Epithelial cell of proximal tubule (primary cell): Measurements from ENCODE around the gene SHISA7. TPM values are rescaled to one million over a fixed set of nuclear protein-coding genes. Genes with fewer than 3 reads are reported as not detected.
"Not testable (repeated sequence)": the region's sequence is repeated elsewhere in the genome, so short reads cannot be mapped to it uniquely, and the experiment has no call there.

Source experiments
- DNase-seq: peaks from one replicate; pipeline ENCODE4 v3.0.0-alpha.2; 2011; ENCODE audit warnings: low read depth
- H3K4me3 ChIP-seq: 2 replicates; pipeline ENCODE4 v1.5.1; 2011; ENCODE audit warnings: low read depth, mild to moderate bottlenecking, low read length
- CTCF ChIP-seq: conservative IDR thresholded peaks from 2 replicates; pipeline ENCODE4 v1.5.1; 2012; ENCODE audit warnings: low read depth, mild to moderate bottlenecking, low read length
- total RNA-seq: library from RNA; depleted of rRNA; stranded (reverse); fragments of >200 nt; gene quantifications from 2 replicates; pipeline ENCODE4 v1.2.3, GENCODE V29; 2015

SHISA7 gene
- total RNA-seq, 1 donor from 2014 or later: 0.17 TPM

DNA sequence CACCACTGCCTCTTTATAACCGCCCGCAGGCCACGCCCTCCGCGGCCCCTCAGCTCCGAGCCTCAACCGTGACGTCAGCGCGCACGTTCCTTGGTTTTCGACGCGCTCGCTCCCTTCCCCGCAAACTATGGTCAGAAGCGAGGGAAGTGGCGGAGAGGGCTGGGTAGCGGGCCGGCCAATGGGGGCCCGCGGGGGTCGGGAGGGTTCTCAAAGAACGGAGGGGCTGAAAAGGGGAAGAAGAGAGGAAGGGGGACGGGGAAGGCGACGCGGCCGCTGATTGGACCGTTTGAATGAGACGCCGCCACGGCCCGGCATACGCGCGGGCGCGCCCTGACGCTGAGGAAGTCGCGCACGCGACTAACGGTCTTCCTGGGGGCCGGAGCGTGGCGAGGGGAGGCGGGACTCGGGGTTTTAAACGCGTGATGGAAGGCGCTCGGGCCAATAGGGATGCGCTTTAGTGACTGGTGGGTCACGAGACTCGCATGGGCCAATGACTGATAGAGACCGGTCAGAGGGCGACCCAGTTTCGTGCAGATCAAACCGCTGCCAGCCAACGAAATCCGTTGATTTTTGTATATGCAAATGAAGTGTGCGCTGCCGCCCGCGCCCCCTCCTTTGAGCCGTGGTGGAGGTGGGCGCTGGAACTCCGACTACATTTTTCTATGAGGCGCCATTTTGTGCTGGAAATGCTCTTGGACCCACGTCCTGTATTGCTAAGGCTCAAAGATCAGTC lies 35.1 kb downstream of the SHISA7 start:
- no peak for TF ChIP-seq CTCF
- DNase-seq: peak; percentile 87
- H3K4me3 ChIP-seq: peak overlapping the region; percentile 86

GRCh38 chr19:55407550-55407799 lies 35.6 kb downstream of the SHISA7 start, which contains the start of gene UBE2S:
TSS of gene UBE2S (minus strand) at chr19:55407788. CDS start at chr19:55407589, 199 bp downstream.
- not testable (repeated sequence) for DNase-seq

DNA sequence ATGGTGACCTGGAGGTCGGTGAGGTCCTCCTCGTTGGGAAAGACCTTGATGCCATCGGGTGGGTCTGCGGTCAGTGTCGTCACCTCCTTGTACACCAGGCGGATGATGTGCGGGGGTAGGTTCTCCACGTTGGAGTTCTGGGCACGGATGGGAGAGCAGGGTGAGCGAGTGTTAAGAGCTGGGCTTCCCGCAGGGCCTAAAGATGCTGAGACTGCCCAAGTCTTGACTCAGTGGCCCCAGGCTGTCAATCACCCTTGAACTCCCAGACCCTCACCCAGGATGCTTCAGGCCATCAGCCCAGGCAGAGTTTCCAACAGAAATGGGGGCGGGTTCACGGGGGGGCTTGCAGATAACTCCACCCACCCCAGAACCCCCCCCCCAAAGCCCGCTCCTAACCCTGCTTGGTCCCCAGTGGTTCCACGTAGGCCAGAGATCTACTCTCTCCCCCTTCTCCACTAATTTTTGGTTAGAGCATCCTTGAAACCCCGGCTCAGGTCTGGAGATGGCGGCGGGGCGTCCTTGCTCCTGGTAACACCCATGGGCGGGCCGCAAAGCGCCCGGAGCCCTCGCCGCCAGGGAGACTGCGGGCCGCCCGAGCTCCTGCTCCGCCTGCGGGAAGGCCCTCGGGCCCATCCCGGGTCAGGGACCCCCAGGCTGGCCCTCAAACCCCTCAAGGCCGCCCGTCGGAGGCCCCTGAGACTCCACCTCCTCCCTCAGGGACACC lies 36.1 kb downstream of the SHISA7 start:
- TF ChIP-seq CTCF: no peak
- H3K4me3 ChIP-seq: peak overlapping the region; percentile 86
- no peak for DNase-seq

More at GRCh38 chr19:55407550-55407799, 35.6 kb downstream of the SHISA7 start, which contains the start of gene UBE2S:
- H3K4me3 ChIP-seq: peak within 1 kb of the TSS; percentile 86

DNA sequence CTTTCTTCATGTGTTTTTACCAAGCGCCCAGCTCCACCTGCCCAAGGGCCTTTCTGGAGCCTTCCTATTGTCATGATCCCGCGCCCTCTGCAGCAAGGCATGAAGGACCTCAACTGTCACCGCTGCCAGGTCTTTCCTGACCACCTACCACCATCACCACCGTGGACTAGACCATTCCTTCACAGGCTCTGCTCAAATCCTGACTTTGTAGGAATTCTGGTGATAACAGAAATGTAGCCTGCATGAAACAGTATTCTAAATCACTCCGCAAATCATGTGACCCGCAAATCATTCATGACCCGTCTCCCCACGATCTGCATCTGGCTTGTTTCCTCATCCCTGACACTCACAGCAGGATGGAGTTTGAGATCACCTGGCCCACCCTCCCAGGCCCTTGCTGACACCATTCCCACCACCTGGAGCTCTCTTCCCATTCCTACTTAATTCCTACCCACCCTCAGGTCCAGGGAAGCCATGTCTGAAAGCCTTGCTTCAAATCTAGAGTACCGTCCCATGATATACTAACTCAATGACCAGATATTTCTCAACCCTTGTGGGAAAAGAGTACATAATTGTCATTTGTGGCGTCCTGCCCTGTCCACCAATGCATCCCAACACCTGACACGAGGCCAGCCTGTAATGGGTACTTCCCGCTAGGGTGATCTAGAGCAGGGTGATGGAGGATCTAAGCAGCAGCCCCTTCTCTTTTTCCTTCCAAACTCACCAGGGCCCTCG lies 36.8 kb downstream of the SHISA7 start:
- TF ChIP-seq CTCF: no peak
- H3K4me3 ChIP-seq: peak overlapping the region; percentile 86
- DNase-seq: no peak

GRCh38 chr19:55405638-55406037 lies 37.5 kb downstream of the SHISA7 start:
- peak overlapping the region; percentile 86 for H3K4me3 ChIP-seq
- no peak for DNase-seq
- TF ChIP-seq CTCF: no peak

DNA sequence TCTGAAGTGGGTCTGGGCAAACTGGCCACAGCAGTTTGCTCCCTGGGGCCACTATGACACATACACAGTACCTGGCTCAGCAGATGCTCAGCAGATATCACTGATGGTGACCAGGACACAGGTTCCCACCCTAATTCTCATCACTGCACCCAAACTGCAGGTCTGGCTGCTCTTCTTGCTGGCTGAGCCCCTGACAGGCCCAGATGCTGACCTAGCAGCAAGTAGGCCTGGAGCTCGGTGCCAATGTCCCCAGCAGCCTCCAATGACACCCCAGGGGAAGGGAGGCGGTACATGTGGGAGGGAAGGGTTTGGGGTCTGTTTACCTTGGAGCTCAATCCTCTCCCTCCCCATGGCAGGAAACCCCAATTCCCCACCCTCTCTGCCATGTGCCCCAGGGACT lies 40.6 kb downstream of the SHISA7 start:
- no peak overlapping the region for H3K4me3 ChIP-seq
- TF ChIP-seq CTCF: no peak
- no peak for DNase-seq

GRCh38 chr19:55401390-55401789 lies 41.7 kb downstream of the SHISA7 start:
- not testable (repeated sequence) for H3K4me3 ChIP-seq, DNase-seq
